ENCODE data around the gene KCNAB3.
"Not testable (repeated sequence)": the region's sequence is repeated elsewhere in the genome, so short reads cannot be mapped to it uniquely, and the experiment has no call there.

KCNAB3 gene

DNA sequence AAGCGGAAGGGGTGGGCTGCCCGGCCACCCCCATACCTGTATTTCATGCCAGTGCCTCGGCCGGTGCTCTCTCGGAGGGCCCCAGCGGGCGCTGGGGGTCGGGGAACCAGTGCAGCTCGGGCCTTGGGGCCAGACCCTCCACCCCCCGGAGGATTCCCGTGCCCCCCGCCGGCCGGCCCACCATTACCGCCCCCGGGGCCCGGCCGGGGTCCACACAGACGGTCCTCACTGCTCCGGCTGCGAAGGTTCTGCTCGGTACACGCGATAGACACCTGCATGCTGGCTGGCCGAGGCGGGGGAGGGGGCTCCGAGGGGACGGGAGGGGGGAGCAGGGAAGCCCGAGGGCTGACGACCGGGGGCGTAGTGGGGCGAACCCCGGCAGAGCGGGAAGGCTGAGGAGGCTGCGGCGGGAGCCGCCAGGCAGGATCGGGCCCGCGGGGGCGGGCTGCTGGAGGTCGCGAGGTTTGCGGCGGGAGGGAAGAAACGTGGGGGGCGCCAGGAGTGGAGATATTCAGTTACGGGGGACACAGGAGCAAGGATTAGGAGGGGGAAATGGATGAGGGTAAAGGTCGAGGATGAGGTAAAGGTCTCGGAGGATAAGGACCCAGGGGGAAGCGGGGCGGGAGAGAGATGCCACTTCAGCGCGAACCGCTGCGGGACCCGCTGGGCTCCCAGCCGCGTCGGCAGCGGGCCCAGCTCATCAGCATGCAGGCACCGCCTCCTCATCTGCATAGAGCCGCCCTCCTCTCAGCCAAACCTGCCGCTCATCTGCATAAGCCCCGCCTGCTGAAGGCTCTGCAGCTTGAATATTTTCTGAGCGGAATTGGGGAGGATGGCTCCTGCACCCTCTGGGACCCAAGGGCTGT, at the start of gene KCNAB3:
TSS of gene KCNAB3 (minus strand) at position 699 of the 866 bp plus-strand sequence. CDS start at position 278, 421 bp downstream.
- DNase-seq (ENCODE audit: low read depth in 2 of 2) = peak; percentile 45 to 47

DNA sequence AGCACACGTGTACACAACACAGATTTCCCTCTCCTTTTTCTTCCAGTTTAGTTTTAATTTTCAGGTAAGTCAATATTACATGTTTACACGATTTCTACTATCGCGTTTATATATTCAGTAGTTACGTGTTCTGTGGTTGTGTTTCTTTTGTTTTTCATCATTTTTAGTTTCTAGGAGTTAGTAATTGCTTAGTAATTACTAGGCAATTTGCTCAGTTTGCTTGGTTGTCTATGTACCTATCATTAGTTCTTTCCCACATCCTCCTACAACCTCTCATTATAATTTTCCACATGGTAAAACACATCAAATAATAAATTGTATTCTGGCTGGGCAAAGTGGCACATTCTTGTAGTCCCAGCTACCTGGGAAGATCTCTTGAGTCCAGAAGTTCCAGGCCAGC, 48.1 kb upstream of the KCNAB3 start:
- DNase-seq (ENCODE audit: low read depth in 2 of 2) = no peak

DNA sequence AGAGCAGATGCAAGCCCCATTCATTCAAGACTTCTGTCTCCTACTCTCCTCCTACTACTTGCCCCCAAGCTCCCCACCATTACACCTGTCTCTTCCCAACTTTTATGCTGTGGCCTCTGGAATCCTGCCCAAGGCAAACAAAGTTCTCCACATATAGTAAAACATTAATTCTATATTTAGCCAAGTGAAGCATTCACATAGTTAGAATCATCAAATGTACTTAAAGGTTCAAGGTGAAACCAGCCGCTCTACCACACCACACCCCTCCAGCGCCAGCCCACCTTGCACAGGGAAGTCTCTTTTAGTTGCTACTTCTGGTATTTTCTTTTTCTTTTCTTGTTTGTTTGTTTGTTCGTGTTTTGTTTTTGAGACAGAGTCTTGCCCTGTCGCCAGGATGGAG, 47.4 kb upstream of the KCNAB3 start:
- no peak for DNase-seq (ENCODE audit: low read depth in 2 of 2)

DNA sequence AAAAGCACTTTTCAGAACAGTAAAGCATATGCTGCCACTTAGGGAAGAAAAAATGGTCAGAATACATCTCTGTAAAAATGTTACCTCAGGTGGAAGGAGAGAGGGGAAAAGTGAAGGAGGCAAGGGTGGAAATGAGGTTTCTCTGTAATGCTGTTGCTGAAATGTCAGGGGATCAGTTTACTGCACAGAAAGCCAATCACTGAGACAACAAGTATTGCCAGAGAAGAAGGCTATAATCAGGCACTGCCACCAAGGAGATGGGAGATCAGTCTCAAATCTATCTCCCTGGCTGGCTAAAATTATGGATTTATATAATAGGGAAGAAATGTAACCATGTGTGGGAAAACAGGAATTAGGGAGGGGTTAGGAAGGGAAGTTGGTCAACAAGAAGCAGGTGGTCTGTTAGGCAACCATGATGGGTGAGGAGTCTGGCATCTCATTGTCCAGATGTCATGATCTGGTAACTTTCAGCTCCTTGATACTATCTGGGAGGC, 45.0 kb upstream of the KCNAB3 start:
- DNase-seq (ENCODE audit: low read depth in 2 of 2) = no peak

DNA sequence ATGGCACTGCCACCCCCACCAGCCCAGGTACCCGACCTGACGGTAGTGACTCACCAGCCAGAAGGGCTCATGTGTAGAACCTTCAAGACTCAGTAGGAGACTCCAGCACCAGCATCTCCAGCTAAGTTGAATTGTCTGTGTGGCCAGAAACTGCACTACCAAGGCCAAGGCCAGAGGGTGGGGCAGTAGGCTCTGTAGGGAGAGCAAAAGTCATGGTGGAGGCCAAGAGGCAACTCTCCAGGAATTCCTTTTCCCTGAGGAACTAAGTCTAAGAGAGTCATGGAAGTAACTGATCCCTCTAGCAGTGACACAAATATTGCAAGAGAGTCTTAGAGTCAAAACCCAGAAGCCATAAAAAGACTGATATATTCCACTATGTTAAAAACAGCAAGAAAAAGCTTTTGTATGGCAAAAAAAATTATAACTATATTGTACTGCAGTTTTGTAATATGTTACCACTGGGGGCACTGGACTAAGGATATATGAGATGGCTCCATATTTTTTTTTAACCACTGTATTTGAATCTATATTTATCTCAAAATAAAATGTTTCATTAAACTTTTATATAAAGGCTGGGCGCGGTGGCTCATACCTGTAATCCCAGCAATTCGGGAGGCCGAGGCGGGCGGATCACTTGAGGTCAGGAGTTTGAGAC, 42.6 kb upstream of the KCNAB3 start:
- no peak for DNase-seq (ENCODE audit: low read depth in 2 of 2)

DNA sequence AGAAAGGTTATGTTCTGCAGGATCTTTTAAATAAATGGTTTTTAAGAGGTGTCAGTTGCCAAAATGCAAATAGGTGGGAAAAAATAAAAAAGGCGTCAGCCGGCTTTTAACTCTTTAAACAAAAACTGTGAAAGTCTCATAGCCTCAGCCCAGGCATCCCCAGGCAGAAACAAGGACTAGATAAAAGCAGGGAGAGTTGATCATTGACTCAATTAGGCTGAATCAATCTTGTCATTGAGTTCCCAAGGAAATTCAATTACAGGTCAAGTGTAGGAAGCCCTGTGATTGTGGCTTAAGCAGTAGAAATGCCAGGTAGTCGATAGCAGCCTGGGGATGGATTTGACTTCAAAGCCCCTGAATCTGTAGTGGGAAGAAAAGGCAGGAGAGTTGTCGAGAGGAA, 42.0 kb upstream of the KCNAB3 start:
- DNase-seq (ENCODE audit: low read depth in 2 of 2) = no peak

DNA sequence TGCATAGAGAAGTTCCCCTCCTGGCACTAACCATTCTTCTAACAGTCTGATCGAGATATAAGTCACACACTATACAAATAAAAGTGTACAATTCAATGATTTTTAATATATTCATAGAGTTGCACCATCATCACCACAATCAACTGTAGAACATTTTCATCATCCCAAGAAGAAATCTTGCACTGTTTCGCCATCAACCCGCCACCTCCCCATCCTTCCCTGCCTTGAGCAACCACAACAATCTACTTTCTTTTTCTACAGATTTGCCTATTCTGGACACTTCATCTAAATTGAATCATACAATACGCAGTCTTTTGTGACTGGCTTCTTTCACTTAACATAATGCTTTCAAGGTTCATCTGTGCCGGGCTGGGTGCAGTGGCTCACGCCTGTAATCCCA, 39.8 kb upstream of the KCNAB3 start:
- no peak for DNase-seq (ENCODE audit: low read depth in 2 of 2)

DNA sequence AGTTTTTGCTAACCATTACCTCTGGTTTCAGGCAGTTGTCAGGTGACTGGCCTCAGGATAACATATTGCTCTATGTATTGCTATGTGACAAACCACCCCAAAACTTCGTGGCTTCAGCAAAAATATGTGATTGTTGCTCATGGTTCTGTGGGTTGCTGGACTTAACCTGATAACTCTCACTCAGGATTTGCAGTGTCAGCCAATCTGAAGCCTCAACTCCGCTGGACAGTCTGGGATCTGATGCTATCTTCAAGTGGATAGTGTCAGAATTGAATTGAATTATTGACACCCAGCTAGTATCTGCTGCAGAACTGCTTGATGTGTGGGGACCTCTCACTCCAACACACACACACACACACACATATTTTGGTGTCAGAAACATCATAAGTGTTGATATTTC, 38.1 kb upstream of the KCNAB3 start:
- DNase-seq (ENCODE audit: low read depth in 2 of 2) = no peak

DNA sequence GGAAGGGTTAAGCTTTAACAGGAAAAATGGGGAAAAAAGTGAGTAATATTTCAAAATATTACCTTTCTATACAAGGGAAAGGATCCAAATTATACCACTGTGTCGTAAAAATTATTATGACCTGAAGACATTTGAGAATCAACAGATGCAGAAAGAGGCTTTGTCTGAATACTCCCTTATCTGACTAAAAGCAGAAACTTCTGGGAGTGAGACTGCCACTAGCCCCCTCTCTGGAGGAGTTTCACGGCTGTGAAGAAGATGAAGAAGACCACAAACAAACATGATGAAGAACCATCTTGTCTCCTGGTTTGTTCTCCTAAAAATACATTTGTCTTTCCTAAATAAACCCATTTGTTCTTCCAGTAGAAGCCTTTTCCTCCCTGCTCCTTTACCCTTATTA, 31.8 kb upstream of the KCNAB3 start:
- DNase-seq (ENCODE audit: low read depth in 2 of 2) = no peak

DNA sequence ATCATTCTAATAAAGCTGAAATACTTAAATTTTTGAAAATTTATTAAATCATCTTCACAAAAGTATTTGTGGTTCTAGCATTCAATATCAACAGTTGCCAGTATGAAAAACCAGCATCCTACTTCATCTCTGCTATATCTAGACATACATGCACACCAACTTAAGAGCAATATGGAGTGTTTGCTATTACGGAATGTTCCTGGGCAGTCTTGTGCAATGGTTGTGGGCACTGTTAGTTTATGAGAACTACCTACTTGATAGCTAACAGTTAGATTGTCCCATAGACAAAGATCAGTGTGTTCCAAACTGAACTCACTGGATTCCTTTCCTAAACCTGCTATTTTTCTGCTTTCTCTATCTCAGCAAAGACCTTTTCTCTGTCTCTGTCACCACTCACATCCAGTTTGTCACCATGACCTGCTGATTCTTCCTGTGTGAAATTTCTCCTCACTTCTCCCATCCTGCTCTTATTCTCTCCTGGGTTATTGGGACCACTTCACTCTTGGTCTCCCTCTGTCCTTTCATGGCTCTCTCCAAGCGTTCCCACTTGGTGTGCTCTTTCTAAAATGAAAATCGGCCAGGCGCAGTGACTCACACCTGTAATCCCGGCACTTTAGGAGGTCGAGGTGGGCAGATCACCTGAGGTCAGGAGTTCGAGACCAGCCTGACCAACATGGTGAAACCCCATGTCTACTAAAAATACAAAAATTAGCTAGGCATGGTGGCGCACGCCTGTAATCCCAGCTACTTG, 30.0 kb upstream of the KCNAB3 start:
- no peak for DNase-seq (ENCODE audit: low read depth in 2 of 2)

DNA sequence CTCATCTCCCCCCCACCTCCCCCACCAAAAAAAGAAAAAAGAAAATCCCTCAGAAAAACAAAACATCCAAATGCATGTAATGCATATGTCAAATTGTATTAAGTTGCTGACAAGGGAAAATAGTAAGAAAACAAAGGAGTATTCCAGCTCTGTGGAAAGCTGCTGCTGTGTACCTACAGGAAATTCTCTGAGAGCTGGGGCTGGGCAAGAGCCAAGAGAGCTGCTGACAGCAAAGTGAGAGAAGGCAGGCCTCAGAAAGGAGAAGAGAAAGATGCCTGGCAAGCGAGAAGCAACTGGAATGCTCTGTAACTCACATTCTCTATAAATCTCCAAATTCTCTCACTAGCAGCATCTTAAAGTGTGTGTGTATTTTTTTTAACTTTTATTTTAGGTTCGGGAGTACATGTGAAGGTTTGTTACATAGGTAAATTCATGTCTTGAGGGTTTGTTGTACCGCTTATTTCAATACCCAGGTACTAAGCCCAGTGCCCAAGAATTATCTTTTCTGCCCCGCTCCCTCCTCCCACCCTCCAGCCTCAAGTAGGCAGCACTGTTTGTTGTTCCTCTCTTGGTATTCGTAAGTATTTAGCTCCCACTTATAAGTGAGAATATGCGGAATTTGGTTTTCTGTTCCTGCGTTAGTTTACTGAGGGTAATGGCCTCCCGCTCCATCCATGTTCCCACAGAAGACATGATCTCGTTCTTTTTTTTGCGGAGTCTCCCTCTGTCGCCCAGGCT, 26.7 kb upstream of the KCNAB3 start:
- DNase-seq (ENCODE audit: low read depth in 2 of 2) = no peak

DNA sequence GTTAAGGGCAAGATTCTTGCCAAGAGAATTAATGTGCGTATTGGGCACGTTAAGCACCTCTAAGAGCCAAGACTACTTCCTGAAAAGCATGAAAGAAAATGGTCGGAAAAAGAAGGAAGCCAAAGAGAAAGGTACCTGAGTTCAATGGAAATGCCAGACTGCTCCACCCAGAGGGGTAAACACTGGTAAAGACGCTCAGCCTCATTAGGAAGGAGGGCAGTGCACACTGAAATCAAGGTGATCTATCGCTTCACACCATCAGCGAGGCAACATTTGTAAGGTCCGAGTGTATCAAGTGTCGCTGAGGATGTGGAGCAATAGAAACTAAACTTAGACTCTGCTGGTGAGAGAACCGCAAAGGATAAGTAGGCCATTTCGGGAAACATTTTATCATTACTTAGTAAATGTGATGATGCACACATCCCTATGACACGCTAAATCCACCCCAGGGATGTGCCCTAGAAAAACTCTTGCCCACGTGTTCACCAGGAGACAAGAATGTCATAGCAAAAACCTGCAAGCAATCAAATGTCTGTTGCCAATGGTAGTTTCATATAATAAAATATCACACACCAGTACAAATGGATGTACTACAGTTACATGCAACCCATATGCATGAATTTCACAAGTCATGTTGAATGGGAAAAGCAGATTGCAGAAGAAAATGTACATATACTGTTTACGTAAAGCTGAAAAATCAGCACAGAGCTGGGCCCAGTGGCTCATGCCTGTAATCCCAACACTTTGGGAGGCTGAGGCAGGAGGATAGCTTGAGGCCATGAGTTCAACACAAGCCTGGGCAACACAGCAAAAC, 26.0 kb upstream of the KCNAB3 start:
- DNase-seq (ENCODE audit: low read depth in 2 of 2) = no peak

DNA sequence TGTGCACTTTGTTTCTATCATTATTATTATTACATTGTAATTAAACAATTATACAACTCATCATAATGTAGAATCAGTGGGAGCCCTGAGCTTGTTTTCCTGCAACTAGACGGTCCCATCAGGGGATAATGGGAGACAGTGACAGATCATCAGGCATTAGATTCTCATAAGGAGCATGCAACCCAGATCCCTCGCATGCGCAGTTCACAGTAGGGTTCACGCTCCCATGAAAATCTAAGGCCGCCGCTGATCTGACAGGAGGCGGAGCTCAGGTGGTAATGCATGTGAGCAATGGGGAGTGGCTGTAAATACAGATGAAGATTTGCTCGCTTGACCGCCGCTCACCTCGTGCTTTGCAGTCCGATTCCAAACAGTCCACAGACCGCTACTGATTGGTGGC, 23.6 kb upstream of the KCNAB3 start:
- DNase-seq (ENCODE audit: low read depth in 2 of 2) = not testable (repeated sequence)

DNA sequence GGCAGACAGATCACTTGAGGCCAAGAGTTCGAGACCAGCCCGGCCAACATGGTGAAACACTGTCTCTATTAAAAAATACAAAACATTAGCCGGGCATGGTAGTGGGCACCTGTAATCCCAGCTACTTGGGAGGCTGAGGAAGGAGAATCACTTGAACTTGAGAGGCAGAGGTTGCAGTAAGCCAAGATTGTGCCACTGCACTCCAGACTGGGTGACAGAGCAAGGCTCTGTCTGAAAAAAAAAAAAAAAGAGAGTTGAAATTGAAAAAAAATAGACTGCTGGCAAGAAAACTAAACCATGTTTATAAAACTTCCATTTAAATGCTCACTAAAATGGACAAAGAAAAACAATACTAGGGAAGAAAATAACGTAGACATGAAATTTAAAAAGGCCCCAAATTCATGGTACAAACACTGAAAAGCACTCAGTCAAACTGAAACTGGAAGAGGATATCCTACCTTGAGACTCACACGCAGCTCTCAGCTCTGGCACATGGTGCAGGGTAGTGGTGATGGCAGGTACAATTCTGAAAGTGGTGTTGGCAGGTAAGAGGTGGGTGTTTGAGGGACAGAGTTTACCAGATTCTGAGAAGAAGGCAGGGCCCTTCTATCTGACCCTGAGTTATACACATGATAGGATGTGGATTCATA, 21.6 kb upstream of the KCNAB3 start:
- DNase-seq (ENCODE audit: low read depth in 2 of 2) = peak in 1 of 2 donors; percentile 10

DNA sequence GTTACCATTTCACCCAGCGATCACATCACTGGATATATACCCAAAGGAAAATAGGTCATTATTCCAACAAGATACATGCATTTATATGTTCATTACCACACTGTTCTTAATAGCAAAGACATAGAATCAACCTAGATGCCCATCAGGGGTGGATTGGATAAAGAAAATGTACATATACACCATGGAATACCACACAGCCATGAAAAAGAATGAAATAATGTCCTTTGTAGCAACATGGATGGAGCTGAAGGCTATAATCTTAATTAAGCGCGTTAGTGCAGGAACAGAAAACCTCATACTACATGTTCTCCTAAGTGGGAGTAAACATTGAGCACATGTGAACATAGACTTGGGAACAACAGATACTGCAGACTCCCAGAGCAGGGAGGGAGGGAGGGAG, 20.9 kb upstream of the KCNAB3 start:
- no peak for DNase-seq (ENCODE audit: low read depth in 2 of 2)

DNA sequence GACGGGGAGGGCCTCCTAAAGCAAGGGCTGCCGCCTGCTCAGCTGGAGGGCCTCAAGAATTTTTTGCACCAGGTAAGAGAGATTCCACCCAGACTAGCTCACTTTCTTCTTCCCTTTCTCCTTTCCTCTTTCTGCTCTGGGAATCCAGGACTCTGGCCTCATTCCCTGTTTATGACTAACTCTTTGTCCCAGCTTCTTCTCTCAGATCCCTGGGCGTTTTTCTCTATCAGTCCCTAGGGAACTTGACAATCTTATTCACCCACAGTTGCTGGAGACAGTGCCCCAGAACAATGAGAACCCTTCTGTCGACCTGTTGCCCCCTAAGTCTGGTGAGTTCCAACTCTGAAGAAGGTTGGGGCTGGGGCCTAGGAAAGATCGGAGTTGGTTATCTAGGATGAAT, 18.0 kb upstream of the KCNAB3 start:
- DNase-seq (ENCODE audit: low read depth in 2 of 2) = no peak

DNA sequence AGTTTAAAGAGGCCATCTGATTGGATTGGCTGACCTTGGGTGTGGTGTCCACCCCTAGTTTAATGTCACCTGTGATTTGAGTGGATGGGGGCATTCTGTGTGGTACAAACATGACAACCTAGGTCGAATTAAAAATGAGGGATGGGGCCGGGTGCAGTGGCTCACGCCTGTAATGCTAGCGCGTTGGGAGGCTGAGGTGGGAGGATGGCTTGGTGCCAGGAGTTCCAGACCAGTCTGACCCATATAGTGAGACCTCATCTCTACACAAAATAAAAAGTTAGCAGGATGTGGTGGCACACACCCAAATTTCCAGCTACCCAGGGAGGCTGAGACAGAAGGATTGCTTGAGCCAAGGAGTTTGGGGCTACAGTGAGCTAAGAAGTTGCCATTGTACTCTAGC, 16.8 kb upstream of the KCNAB3 start:
- DNase-seq (ENCODE audit: low read depth in 2 of 2) = no peak

DNA sequence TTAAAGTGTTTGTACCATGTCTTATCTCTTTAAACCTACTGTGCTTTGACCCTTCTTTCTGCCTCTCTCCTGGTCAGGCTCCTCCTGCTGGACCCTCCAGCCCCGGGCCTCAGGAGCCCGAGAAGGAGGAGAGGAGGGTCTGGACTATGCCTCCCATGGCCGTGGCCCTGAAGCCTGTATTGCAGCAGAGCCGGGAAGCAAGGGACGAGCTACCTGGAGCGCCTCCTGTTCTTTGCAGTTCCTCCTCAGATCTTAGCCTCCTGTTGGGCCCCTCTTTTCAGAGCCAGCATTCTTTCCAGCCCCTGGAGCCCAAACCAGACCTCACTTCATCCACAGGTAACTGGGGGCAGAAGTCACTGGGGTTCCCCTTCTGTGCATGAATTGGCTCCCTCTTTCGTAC, 16.0 kb upstream of the KCNAB3 start:
- DNase-seq (ENCODE audit: low read depth in 2 of 2) = no peak

DNA sequence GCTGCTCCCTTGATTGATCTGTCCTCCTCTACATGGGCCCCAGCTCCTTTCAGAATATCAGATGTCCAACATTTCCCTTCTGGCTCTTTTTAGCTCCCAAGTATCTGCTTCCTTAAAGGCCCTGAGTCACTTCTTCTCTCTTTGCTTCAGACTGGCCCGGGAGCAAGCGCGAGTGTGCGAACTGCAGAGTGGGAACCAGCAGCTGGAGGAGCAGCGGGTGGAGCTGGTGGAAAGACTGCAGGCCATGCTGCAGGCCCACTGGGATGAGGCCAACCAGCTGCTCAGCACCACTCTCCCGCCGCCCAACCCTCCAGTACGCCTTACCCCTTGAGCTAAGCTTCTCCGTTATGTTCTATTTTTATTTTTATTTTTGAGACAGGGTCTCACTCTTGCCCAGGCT, 14.7 kb upstream of the KCNAB3 start:
- no peak for DNase-seq (ENCODE audit: low read depth in 2 of 2)

DNA sequence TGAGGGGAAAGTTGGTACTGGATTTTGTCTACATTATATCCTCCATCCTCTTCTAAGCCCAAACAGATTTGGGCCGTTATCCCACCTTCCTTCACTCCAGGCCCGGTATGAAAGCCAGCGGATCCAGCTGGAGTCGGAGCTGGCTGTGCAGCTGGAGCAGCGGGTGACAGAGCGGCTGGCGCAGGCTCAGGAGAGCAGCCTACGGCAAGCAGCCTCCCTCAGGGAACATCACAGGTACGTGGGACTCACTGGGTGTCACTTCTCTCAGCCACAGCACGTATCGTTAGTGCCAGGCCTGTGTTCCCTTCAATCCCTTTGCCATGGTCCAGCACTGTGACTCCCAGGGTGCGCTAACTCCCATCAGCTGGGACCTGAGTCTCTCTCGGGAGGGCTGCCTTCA, 13.6 kb upstream of the KCNAB3 start:
- no peak for DNase-seq (ENCODE audit: low read depth in 2 of 2)

Data from stimulated activated CD4-positive, alpha-beta T cell treated with anti-CD3 and anti-CD28 coated beads, Interleukin-4, amount 100 ng/mL, for 48 hours (primary cell).